Hepatocyte (in vitro differentiated cells): ENCODE measurements around the gene TEX35.

Experiments
- EZH2phosphoT487 ChIP-seq: fragments of 200-600 bp; sonication (generic); IDR thresholded peaks from one replicate; pipeline ENCODE4 v1.6.1; 2018; ENCODE audit warnings: antibody characterized with exemption, mild to moderate bottlenecking, low read depth, moderate library complexity; ENCODE audit not compliant: unreplicated experiment, severe bottlenecking
- TF ChIP-seq, protein P1 (sequence below): fragments of 200-600 bp; sonication (generic); IDR thresholded peaks from 2 replicates; pipeline ENCODE4 v1.5.1; 2016; ENCODE audit warnings: antibody characterized with exemption, mild to moderate bottlenecking; ENCODE audit not compliant: poor library complexity

- no peak for TF ChIP-seq EZH2phosphoT487
- TF ChIP-seq, protein P1, sequence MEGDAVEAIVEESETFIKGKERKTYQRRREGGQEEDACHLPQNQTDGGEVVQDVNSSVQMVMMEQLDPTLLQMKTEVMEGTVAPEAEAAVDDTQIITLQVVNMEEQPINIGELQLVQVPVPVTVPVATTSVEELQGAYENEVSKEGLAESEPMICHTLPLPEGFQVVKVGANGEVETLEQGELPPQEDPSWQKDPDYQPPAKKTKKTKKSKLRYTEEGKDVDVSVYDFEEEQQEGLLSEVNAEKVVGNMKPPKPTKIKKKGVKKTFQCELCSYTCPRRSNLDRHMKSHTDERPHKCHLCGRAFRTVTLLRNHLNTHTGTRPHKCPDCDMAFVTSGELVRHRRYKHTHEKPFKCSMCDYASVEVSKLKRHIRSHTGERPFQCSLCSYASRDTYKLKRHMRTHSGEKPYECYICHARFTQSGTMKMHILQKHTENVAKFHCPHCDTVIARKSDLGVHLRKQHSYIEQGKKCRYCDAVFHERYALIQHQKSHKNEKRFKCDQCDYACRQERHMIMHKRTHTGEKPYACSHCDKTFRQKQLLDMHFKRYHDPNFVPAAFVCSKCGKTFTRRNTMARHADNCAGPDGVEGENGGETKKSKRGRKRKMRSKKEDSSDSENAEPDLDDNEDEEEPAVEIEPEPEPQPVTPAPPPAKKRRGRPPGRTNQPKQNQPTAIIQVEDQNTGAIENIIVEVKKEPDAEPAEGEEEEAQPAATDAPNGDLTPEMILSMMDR, result no peak
Measured at GRCh38 chr1:178489399-178489798, 23.5 kb upstream of the TEX35 start.
